NCI-H524 (cell line): ENCODE data around the gene THAP12.

ENCODE experiments used
- DNase-seq, 2 experiments: peaks; one replicate each; lab custom pipeline; 2025; lab: John Stamatoyannopoulos, UW

Gene THAP12

GRCh38 chr11:76303399-76303798, 77.5 kb downstream of the THAP12 start:
- no peak for DNase-seq

GRCh38 chr11:76302996-76303395, 77.9 kb downstream of the THAP12 start:
- no peak for DNase-seq
